A673 (cell line): Measurements from ENCODE around the gene KRT38.

Experiments
- EZH2 ChIP-seq: fragments of 200-600 bp; sonication (generic); IDR thresholded peaks from 2 replicates; pipeline ENCODE4 v1.6.1; 2017; ENCODE audit warnings: borderline replicate concordance, low read depth, mild to moderate bottlenecking, mixed read lengths, antibody characterized with exemption, low read length; ENCODE audit not compliant: poor library complexity, severe bottlenecking
- TF ChIP-seq, protein P1 (sequence below): fragments of 300-800, 200-600 bp; sonication (generic); conservative IDR thresholded peaks from 2 replicates; pipeline ENCODE4 v1.5.1; 2017; ENCODE audit warnings: low read depth, mild to moderate bottlenecking, antibody characterized with exemption, low read length, moderate library complexity, mixed read lengths

DNA sequence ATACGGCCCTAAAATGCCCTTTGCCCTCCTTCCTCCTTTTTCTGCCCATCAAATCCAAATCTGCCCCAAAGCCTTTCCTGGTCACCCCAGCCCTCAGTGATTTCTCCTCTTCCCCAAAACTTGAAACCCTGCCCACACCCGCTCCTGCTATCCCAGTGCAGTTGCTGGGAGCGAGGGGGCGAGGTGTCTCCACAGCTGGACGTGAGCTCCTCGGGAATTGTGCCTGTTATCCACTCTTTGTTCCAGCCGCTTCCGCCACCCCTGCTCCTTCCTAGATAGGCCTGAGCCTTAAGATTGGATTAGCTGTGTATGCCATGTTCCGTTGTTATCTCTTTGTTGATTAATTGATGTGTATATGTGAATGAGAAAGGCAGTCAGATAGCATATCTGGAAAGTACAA, 42.7 kb upstream of the KRT38 start:
- TF ChIP-seq, protein P1, sequence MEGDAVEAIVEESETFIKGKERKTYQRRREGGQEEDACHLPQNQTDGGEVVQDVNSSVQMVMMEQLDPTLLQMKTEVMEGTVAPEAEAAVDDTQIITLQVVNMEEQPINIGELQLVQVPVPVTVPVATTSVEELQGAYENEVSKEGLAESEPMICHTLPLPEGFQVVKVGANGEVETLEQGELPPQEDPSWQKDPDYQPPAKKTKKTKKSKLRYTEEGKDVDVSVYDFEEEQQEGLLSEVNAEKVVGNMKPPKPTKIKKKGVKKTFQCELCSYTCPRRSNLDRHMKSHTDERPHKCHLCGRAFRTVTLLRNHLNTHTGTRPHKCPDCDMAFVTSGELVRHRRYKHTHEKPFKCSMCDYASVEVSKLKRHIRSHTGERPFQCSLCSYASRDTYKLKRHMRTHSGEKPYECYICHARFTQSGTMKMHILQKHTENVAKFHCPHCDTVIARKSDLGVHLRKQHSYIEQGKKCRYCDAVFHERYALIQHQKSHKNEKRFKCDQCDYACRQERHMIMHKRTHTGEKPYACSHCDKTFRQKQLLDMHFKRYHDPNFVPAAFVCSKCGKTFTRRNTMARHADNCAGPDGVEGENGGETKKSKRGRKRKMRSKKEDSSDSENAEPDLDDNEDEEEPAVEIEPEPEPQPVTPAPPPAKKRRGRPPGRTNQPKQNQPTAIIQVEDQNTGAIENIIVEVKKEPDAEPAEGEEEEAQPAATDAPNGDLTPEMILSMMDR: no peak
- no peak for TF ChIP-seq EZH2
